Neural cell (in vitro differentiated cells): ENCODE results near the gene C1orf35. TPM values are rescaled to one million over a fixed set of nuclear protein-coding genes. Genes with fewer than 3 reads are reported as not detected.

ENCODE experiments used
- H2AFZ ChIP-seq: fragments of 200-600, 300-800 bp; sonication (generic), shearing (Covaris generic); 2 replicates; pipeline ENCODE4 v1.6.0; 2014; ENCODE audit warnings: low read depth, mild to moderate bottlenecking, antibody characterized with exemption, low read length, moderate library complexity
- H3F3A ChIP-seq: fragments of 200-600 bp; shearing (Covaris generic); 2 replicates; pipeline ENCODE4 v1.6.1; 2016; ENCODE audit warnings: mild to moderate bottlenecking, moderate library complexity, mixed read lengths, antibody characterized with exemption, low read length; ENCODE audit not compliant: insufficient read depth, poor library complexity, severe bottlenecking
- H3K27ac ChIP-seq: fragments of 200-600, 300-800 bp; sonication (generic), shearing (Covaris generic); 2 replicates; pipeline ENCODE4 v1.5.1; 2014; ENCODE audit warnings: mild to moderate bottlenecking, low read length, moderate library complexity
- H3K27me3 ChIP-seq: fragments of 300-800, 200-600 bp; sonication (generic), shearing (Covaris generic); 2 replicates; pipeline ENCODE4 v1.6.0; 2014; ENCODE audit warnings: mild to moderate bottlenecking, low read depth, low read length, moderate library complexity; ENCODE audit not compliant: insufficient read depth
- H3K36me3 ChIP-seq: fragments of 300-800, 200-600 bp; sonication (generic), shearing (Covaris generic); 2 replicates; pipeline ENCODE4 v1.5.1; 2014; ENCODE audit warnings: mild to moderate bottlenecking, antibody characterized with exemption, low read length, moderate library complexity; ENCODE audit not compliant: insufficient read depth
- H3K4me2 ChIP-seq: fragments of 300-800, 200-600 bp; sonication (generic), shearing (Covaris generic); 2 replicates; pipeline ENCODE4 v1.6.0; 2014; ENCODE audit warnings: mild to moderate bottlenecking, low read length
- H3K4me3 ChIP-seq: fragments of 300-800, 200-600 bp; sonication (generic), shearing (Covaris generic); 2 replicates; pipeline ENCODE4 v1.5.1; 2014; ENCODE audit warnings: mild to moderate bottlenecking, low read length, moderate library complexity
- H3K79me2 ChIP-seq: fragments of 200-600 bp; shearing (Covaris generic); replicated peaks from 2 replicates; pipeline ENCODE4 v1.6.0; 2014; ENCODE audit warnings: mild to moderate bottlenecking, low read length, moderate library complexity; ENCODE audit not compliant: insufficient read depth
- H3K9ac ChIP-seq: fragments of 300-800, 200-600 bp; sonication (generic), shearing (Covaris generic); 2 replicates; pipeline ENCODE4 v1.6.1; 2016; ENCODE audit warnings: mild to moderate bottlenecking, low read length, mixed read lengths
- H3K9me2 ChIP-seq: fragments of 200-600 bp; shearing (Covaris generic); 2 replicates; pipeline ENCODE4 v1.6.1; 2016; ENCODE audit warnings: mild to moderate bottlenecking, low read length, mixed read lengths; ENCODE audit not compliant: insufficient read depth
- H3K9me3 ChIP-seq: fragments of 200-600, 300-800 bp; sonication (generic), shearing (Covaris generic); 2 replicates; pipeline ENCODE4 v1.6.1; 2016; ENCODE audit warnings: mild to moderate bottlenecking, mixed run types, low read length, moderate library complexity, mixed read lengths
- H4K20me1 ChIP-seq: fragments of 200-600 bp; shearing (Covaris generic); 2 replicates; pipeline ENCODE4 v1.6.1; 2016; ENCODE audit warnings: mild to moderate bottlenecking, mixed run types; ENCODE audit not compliant: insufficient read depth
- EP300 ChIP-seq: fragments of 450-650 bp; conservative IDR thresholded peaks from 2 replicates; pipeline ENCODE4 v1.6.1; 2014; ENCODE audit warnings: antibody characterized with exemption, mild to moderate bottlenecking, moderate library complexity; ENCODE audit not compliant: poor library complexity, severe bottlenecking
- EZH2 ChIP-seq: fragments of 200-600, 300-800 bp; shearing (Covaris generic), sonication (generic); IDR thresholded peaks from 2 replicates; pipeline ENCODE4 v1.6.1; 2014; ENCODE audit warnings: antibody characterized with exemption, low read length, borderline replicate concordance, mild to moderate bottlenecking; ENCODE audit not compliant: insufficient read depth, poor library complexity, severe bottlenecking
- MXI1 ChIP-seq: fragments of 450-650 bp; conservative IDR thresholded peaks from 2 replicates; pipeline ENCODE4 v1.6.1; 2014; ENCODE audit warnings: antibody characterized with exemption, mild to moderate bottlenecking; ENCODE audit not compliant: poor library complexity, severe bottlenecking
- POLR2AphosphoS5 ChIP-seq: IDR thresholded peaks from 2 replicates; pipeline ENCODE4 v1.6.1; 2012
- RAD21 ChIP-seq: fragments of 450-650 bp; conservative IDR thresholded peaks from 2 replicates; pipeline ENCODE4 v1.6.1; 2014; ENCODE audit warnings: antibody characterized with exemption, mild to moderate bottlenecking, moderate library complexity
- REST ChIP-seq: IDR thresholded peaks from 2 replicates; pipeline ENCODE4 v1.6.1; 2012; ENCODE audit warnings: borderline replicate concordance
- SMC3 ChIP-seq: fragments of 450-650 bp; conservative IDR thresholded peaks from 2 replicates; pipeline ENCODE4 v1.6.1; 2014; ENCODE audit warnings: antibody characterized with exemption, mild to moderate bottlenecking, moderate library complexity; ENCODE audit not compliant: poor library complexity
- TAF1 ChIP-seq: IDR thresholded peaks from 2 replicates; pipeline ENCODE4 v1.6.1; 2012; ENCODE audit warnings: low read depth
- polyA plus RNA-seq: library from polyadenylated mRNA; depleted of rRNA; stranded (reverse); fragments of >200 nt; gene quantifications from 2 replicates; pipeline ENCODE4 v1.2.3, GENCODE V29; 2014
- TF ChIP-seq, protein P1 (sequence below): fragments of 450-650 bp; IDR thresholded peaks from 2 replicates; pipeline ENCODE4 v1.5.1; 2014; ENCODE audit warnings: antibody characterized with exemption, mild to moderate bottlenecking, moderate library complexity; ENCODE audit not compliant: poor library complexity, severe bottlenecking

Gene C1orf35
- polyA plus RNA-seq, 1 donor from 2014 or later = 32.8 TPM

DNA sequence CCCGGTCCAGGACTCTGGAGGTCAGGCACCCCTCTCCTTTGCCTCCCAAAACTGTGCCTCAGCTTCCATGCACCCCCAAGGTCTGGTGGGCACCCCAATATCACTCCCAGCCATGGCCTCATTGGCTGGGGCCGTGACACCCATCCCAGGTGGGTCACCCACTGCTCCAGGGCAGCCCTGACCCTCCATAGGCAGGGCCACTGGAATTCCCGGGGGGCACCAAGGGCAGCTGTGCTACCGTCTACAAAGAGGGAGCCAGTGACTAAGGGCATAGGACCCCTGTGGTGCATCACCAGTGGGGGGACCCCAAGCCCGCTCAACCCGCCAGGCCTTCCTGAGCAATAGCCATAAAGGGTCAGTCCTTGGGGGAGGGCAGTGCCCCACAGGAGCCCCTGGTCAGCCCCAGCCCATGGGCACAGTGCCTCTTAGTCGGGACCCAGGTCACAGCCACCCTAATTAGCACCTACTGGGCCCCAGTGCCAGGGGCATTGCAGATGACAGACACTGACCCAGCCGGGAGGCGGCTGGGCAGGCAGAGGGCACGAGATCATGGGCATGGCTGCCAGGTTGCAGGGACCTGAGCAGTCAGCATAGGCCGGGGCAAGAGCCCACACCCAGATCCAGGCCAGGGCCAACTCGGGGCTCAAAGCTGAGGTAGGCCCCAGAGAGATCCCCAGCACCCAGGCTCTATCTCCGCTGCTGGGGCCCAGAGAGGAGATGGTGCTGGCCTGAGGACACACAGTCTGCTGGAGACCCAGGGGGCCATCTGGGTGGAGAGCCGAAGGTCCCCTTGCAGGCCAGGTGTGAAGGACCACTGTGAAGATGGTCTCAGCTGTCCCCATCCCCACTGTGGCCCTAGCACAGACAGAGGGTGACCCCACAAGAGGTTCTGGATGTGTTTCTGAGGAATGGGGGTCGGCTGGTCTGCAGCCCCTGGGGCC is 39.6 kb downstream of the C1orf35 start:
- Histone ChIP-seq H3K27ac (no peak overlapping the region), H3K27me3 (peaks cover 49% of the 10 kb centered on the region), H4K20me1 (no peaks in the 10 kb centered on the region), H3F3A (no peaks in the 10 kb centered on the region), H2AFZ (no peak overlapping the region), H3K36me3 (no peaks in the 10 kb centered on the region), H3K79me2 (no peaks in the 10 kb centered on the region), H3K9ac (no peak overlapping the region), H3K9me3 (peaks cover 5% of the 10 kb centered on the region), H3K9me2 (no peaks in the 10 kb centered on the region), H3K4me2 (no peak overlapping the region), H3K4me3 (no peak overlapping the region)
- TF ChIP-seq TAF1 (no peak), SMC3 (no peak), POLR2AphosphoS5 (no peak), EP300 (no peak), MXI1 (no peak)

- H3K4me2 ChIP-seq = no peak overlapping the region
Observed at GRCh38 chr1:228062812-228063211, 40.3 kb downstream of the C1orf35 start.

DNA sequence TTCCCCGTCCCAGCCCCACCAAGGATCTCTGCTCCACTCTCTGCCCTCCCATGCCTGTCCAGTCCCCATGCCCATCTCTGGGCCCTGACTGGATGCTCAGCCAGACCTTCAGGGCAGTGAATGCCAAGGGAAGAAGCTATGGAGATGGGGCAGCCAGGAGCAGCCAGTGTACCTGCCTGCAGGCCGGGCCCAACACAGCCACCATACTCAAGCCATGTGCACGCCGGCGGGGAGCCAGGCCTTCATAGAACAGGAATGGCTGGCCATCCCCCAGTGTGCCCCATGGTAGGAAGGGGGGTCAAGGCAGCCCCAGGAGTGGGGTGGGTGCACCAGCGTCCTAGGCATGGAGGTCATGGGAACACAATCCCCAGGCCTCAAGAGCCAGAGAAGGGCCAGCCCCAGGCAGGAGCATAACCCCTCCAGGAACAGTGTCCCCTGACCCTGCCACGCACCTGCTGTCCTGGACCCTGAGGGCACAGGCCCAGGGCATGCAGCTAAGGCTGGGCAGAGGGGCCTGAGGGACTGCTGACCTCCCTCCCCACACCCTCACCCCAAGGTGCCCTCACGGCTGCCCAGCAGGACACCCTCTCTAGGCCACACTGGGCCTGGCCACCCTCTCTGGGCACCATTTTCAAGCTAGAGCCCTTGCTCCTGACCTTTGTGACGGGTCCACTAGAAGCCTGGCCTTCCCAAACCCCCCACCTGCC is 40.9 kb downstream of the C1orf35 start:
- Histone ChIP-seq H3F3A (no peaks in the 10 kb centered on the region), H3K79me2 (no peaks in the 10 kb centered on the region), H4K20me1 (no peaks in the 10 kb centered on the region), H3K27me3 (peaks cover 53% of the 10 kb centered on the region), H3K27ac (no peak overlapping the region), H3K36me3 (no peaks in the 10 kb centered on the region), H3K9ac (no peak overlapping the region), H3K4me3 (no peak overlapping the region), H3K9me3 (peaks cover 9% of the 10 kb centered on the region), H2AFZ (no peak overlapping the region), H3K4me2 (no peak overlapping the region), H3K9me2 (no peaks in the 10 kb centered on the region)
- TF ChIP-seq TAF1 (no peak), MXI1 (no peak), EZH2 (no peak), POLR2AphosphoS5 (no peak), REST (no peak), RAD21 (no peak)
- TF ChIP-seq, protein P1, sequence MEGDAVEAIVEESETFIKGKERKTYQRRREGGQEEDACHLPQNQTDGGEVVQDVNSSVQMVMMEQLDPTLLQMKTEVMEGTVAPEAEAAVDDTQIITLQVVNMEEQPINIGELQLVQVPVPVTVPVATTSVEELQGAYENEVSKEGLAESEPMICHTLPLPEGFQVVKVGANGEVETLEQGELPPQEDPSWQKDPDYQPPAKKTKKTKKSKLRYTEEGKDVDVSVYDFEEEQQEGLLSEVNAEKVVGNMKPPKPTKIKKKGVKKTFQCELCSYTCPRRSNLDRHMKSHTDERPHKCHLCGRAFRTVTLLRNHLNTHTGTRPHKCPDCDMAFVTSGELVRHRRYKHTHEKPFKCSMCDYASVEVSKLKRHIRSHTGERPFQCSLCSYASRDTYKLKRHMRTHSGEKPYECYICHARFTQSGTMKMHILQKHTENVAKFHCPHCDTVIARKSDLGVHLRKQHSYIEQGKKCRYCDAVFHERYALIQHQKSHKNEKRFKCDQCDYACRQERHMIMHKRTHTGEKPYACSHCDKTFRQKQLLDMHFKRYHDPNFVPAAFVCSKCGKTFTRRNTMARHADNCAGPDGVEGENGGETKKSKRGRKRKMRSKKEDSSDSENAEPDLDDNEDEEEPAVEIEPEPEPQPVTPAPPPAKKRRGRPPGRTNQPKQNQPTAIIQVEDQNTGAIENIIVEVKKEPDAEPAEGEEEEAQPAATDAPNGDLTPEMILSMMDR = no peak

More at GRCh38 chr1:228062812-228063211, 40.3 kb downstream of the C1orf35 start:
- TF ChIP-seq EP300 = no peak
- no peak for TF ChIP-seq RAD21
- no peak overlapping the region for H3K9ac ChIP-seq
- H3K27me3 ChIP-seq = peaks cover 50% of the 10 kb centered on the region
- no peaks in the 10 kb centered on the region for H3K36me3 ChIP-seq
- no peaks in the 10 kb centered on the region for H3K9me2 ChIP-seq
- H3F3A ChIP-seq = no peaks in the 10 kb centered on the region
- H3K27ac ChIP-seq = no peak overlapping the region
- no peak overlapping the region for H2AFZ ChIP-seq
- no peak overlapping the region for H3K4me3 ChIP-seq
- no peaks in the 10 kb centered on the region for H3K79me2 ChIP-seq
- peaks cover 9% of the 10 kb centered on the region for H3K9me3 ChIP-seq
- H4K20me1 ChIP-seq = no peaks in the 10 kb centered on the region
